ENCODE data around the gene PBX3.
"Not testable (repeated sequence)": the region's sequence is repeated elsewhere in the genome, so short reads cannot be mapped to it uniquely, and the experiment has no call there.

Gene PBX3

GRCh38 chr9:125778538-125779219, 31.5 kb downstream of the PBX3 start:
- not testable (repeated sequence) for DNase-seq

DNA sequence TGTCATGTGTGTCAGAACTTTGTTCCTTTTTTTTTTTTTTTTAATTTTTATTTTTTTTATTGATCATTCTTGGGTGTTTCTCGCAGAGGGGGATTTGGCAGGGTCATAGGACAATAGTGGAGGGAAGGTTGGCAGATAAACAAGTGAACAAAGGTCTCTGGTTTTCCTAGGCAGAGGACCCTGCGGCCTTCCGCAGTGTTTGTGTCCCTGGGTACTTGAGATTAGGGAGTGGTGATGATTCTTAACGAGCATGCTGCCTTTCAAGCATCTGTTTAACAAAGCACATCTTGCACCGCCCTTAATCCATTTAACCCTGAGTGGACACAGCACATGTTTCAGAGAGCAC, 32.0 kb downstream of the PBX3 start:
- not testable (repeated sequence) for DNase-seq

- no peak for DNase-seq
These were observed 35.5 kb downstream of the PBX3 start for GRCh38 chr9:125782718-125783117.

GRCh38 chr9:125784286-125785049, 37.3 kb downstream of the PBX3 start:
- DNase-seq: peak; percentile 29

DNA sequence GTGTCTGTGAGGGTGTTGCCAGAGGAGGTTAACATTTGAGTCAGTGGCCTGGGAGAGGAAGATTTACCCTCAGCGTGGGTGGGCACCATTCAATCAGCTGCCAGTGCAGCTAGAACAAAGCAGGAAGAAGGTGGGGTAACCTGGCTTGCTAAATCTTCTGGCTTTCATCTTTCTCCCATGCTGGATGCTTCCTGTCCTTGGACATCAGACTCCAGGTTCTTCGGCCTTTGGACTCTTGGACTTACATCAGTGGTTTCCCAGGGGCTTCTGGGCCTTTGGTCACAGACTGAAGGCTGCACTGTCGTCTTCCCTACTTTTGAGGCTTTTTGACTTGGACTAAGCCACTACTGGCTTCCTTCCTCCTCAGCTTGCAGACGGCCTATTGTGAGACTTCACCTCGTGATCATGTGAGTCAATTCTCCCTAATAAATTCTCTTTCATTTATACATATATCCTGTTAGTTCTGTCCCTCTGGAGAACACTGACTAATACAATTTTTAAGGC, 38.1 kb downstream of the PBX3 start:
- no peak for DNase-seq

- DNase-seq: no peak
These were observed 40.5 kb downstream of the PBX3 start for GRCh38 chr9:125787715-125788114.

- DNase-seq: no peak
These were observed 42.0 kb downstream of the PBX3 start for GRCh38 chr9:125789196-125789595.

DNA sequence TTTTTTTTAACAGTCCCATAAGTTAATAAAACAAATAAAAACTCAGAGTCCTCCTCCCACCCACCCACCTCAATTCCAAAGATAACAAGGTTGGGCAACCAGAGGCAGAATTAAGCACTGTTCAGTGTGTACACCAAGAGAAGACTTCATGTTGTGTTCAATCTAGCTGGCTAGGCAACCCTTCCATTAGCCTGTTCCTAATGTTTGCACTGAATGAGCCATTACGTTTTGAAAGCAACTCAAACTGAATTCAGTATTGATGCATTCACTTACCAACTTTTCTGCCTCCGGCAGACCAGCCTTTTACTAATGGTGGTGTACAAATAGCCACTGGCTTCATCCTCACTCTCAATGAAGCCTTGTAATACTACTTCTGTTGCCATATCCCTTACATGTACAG, 47.5 kb downstream of the PBX3 start:
- DNase-seq: no peak

DNA sequence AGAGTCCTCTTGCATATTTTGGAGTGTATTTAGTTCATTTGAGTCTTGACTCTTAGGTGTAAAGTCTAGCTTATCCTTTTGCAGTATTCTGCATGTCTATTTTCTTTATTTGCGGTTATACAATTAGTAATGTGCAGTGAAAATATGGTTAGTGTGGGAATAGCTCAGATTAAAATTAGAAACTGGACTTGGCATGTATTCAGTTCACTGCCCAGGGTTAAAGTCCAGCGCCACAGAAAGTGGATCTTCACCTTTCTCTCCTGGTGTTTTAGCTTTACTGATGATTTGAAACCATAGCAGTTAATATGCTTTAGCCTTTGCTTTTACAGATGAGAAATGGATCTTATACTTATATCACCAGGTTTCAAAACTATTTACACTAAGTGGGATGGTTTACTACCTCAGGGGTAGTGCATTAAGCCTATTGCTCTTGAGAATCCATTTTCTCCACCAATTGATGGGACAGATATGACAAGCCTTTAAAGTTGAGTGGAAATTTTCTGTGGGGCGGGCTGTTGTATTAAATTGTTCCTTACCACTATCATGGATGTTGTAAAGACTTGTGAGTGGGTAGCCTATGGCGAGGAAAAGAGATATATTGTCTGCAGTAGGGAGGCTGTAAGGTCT, 48.9 kb downstream of the PBX3 start:
- DNase-seq: no peak

- DNase-seq: no peak
These were observed 50.8 kb downstream of the PBX3 start for GRCh38 chr9:125797930-125798329.

- no peak for DNase-seq
These were observed 56.4 kb downstream of the PBX3 start for GRCh38 chr9:125803526-125803925.

DNA sequence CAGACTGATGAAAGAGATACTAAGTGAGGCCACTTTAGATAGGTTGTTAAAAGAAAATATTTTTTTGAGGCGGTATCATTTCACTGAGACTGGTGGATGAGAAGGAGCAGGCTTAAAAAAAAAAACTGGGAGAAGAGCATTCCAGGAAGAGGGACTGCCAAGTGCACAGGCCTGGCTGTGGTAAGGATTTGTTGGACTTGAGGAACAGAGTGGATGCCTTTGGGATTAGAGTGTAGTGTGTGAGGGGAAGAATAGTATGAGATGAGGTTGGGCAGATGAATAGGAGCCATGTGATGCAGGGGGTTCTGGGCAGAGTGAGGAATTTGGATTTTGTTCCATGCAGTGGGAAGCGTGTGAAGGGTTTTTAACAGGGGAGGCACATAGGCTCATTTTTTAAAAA, 57.9 kb downstream of the PBX3 start:
- DNase-seq: peak; percentile 86

- DNase-seq: peak; percentile 14
These were observed 58.4 kb downstream of the PBX3 start for GRCh38 chr9:125805586-125805985.

DNA sequence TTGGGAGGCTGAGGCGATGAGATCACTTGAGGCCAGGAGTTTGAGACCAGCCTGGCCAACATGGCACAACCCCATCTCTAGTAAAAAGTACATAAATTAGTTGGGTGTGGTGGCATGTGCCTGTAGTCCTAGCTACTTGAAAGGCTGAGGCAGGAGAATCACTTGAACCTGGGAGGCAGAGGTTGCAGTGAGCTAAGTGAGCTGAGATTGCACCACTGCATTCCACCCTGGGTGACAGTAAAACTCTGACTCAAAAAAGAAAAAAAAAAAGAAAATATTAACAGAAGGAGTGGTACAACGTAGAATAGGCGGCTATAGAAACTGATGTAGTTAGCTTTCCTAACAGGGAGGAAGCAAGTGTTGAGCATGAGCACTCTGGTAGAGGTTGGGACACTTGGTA, 59.9 kb downstream of the PBX3 start:
- DNase-seq: peak; percentile 53

DNA sequence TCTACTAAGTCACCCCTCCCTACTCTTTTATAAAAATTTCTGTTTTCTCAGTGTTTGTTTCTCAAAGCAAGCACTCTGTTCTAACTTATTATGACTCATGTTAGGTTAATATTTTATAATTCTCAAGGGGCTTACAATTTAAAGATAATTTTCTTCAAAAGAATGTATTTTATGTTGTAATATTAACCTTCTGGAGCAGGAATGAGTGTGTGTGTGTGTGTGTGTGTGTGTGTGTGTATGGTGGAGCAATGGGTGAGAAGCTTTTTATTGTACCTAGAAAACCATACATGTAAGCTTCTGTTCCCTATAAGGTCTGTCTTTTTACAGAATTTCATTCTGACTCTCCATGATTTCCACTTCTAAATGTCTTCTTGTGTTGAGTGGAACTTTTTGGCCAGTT, 63.0 kb downstream of the PBX3 start:
- DNase-seq: peak; percentile 63

DNA sequence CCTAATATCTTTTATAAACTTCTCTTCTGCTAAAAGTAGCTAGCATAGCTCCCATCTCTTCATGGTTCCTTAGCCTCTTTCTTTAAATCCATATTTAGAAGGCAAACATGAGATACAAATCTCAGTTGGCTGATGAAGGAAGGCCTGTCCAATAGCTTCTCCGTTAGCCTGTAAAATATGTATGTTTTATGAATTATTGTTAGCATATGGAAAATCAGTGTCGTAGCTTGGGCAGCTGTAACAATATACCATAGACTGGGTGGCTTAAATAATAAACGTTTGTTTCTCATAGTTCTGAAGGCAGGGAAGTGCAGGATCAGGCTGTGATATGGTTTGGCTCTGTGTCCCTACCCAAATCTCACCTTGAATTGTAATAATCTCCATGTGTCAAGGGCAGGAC, 63.8 kb downstream of the PBX3 start:
- no peak for DNase-seq

- DNase-seq: no peak
These were observed 65.2 kb downstream of the PBX3 start for GRCh38 chr9:125812403-125812802.

DNA sequence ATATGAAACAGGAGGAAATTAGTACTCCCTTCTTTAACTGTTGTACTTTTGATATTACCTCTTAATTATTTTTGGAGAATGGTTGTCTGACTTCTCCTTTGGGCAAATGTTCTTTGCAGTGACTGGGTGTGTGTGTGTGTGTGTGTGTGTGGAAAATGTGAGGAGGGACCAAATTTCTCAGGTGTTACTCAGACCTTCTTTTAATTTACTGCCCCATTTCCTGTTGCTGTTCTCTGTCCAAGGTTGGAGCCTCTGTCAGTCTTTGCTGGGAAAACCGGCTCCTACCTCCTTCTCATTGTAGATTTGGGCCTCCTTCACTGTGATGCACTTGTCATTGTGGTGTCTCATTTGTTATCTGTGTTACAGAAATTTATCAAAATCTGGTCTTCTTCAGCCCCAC, 68.4 kb downstream of the PBX3 start:
- DNase-seq: peak; percentile 48

- no peak for DNase-seq
These were observed 69.1 kb downstream of the PBX3 start for GRCh38 chr9:125816321-125816720.

DNA sequence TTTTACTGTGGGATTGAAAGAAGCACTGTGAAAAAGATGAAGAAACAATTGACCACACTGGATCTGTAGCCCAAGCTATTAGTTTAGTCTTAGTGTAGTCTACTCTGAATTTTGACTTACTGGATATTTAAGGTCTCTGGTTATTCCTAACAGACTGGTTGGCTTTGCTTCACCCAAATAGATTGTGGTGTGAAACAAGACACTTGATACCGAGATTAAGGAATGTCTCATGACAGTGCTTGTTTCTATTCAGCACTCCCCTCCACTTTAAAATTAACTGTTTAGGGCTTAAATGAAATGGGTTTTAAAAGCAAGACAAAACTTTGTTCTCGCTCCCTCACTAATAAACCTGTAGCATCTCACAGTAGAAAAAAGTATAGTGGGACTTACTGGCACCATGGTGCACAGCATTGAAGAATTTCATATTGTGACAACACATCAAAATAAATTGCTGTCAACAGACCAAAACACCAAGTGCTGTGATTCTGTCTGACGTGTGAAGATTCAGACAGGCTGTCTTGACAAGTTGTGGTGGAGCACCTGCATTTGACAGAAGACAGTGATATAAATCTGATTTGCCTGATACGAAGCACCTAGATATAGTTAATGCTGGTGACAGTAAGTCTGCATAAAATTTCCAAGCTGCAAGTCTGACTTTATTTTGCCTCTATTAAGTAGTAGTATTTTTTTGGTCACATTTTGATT, 73.1 kb downstream of the PBX3 start:
- no peak for DNase-seq

GRCh38 chr9:125821078-125821477, 73.9 kb downstream of the PBX3 start:
- DNase-seq: no peak

DNA sequence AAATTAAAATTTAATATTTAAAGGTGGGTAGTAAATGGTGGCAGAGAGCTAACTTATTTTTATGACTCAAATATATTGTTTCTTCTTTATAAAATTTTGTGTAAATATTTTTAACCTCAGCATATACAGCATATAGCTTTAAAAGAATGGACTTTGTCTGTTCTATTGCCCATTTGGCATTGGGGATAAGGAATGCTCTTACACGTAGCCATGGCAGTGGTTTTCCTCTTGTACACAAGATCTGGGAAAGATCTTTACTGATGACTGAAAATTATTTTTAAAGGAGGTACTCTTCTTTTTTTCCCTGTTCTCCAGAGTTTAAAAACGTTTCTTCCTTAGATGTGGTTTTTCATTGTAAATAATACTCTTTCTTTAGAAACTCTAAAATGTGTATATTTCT, 75.0 kb downstream of the PBX3 start:
- no peak for DNase-seq

DNA sequence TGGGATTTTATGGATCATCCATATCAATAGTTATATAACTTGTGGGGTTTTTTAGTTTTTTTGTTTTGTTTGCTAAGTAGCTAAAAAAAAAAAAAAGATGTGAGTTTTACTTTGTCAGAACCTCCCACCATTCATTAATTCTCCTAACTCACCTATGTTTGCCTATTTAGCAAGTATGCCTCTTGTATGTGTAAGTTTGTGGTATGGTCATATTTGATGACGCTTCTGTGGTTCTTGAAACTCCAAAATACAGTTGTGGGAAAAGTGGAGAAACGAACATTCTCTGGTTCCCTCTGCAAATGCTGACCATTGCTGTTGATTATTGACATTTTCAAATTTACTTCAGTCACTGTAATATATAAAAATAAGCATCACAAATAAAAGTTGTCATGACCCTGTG, 75.7 kb downstream of the PBX3 start:
- DNase-seq: no peak
